HG03520 (cell line): ENCODE measurements around the gene MUC6.
"Not testable (repeated sequence)": the region's sequence is repeated elsewhere in the genome, so short reads cannot be mapped to it uniquely, and the experiment has no call there.

Experiments
- ATAC-seq: cut with Tn5 transposase; IDR thresholded peaks from one replicate; pipeline ENCODE4 v1.9.1; 2021; ENCODE audit warnings: mild to moderate bottlenecking, moderate library complexity; ENCODE audit not compliant: unreplicated experiment

The MUC6 gene

DNA sequence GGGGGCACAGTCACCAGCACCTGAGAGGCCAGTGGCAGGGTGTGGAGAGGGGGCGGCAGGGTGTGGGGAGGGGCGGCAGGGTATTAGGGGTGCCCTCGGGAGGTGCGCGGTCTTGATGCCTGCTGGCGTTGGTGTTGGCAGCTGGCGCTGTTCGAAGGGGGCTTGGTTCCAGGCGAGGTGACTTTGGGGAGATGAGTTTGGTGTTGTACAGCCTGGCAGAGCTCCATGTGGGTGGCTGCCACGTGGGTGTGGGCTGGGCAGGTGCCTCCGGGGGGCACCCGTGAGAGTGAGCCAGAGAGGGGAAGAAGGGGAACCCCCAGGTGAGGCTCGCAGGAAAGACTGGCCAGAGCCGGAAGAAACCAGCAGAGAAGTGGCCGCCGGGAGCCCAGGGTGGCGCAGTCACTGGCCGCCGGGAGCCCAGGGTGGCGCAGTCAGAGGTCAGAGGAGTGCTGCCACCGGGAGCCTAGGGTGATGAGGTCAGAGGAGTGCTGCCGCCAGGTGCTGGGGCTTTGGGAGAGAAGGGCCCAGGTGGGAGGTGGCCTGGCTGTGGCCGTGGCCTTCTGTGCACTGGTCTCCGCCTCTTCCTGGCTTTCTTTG, 44.7 kb downstream of the MUC6 start:
- no peak for ATAC-seq

- ATAC-seq: no peak
Measured at GRCh38 chr11:991034-991433, 45.5 kb downstream of the MUC6 start.

DNA sequence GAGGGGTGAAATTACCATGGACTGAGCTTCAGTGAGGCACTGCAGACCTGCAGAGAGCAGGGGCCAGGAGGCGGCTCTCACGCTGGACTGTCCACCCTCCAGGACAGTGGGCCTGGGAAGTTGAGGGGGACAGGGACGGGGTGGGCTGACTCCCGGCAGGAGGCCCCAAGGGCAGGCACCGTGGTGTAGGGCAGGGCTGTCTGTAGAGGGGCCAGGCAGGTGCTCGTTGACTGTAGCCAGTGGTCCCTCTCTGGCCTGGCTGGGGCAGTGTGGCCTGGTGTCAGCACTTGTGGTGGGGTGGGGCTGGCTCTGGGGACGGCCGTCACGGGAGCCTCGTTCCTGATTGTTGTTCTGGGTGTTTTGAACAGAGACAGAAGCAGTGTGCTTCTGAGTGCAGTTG, 46.4 kb downstream of the MUC6 start:
- no peak for ATAC-seq

- ATAC-seq: no peak
Measured at GRCh38 chr11:987671-988070, 48.8 kb downstream of the MUC6 start.

DNA sequence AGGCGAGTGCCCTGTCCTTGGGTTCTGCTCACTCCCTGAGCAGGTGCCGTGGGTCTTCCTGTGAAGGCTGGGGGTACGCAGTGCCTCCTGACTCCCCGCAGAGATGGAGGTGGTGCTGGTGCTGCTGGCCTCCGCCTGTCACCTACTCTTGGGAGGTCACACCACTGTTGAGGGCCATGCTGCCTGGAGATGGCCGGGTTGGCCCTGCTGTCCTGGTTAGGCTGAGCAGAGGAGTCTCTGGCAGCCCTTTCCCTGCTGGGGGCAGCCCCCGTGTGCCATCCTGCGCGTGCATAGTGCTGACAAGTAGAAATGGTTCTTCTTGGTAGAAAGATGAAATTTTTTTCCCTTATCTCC, 49.6 kb downstream of the MUC6 start:
- no peak for ATAC-seq

DNA sequence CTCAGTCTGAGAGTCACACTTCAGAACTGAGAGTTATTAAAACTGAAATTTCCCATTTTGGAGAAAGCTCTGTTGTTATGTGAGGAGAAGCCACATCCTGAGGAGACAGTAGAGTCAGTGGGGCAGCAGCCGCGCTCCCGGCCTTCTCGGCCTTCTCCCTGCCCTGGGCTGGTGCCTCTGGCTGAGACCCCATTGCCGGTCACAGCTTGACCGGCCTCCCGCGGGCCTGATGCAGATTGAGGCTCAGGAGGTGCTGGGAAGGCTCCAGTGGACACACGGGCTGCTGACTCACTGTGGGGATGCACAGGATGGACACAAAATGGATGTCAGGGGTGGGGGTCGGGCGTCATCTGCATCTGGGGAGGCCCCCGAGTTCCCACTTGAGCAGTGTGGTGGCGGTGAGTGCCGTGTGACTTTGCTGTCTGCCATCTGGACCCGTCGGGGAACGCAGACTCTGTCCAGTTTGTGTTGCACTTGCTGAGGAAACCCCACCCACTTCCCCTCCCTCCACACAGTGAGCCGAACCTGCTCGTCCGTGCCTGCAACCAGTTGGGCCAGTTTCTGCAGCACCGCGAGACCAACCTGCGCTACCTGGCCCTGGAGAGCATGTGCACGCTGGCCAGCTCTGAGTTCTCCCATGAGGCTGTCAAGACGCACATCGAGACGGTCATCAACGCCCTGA, 50.1 kb downstream of the MUC6 start:
- no peak for ATAC-seq

GRCh38 chr11:985848-986247, 50.7 kb downstream of the MUC6 start:
- ATAC-seq: no peak

GRCh38 chr11:985406-985805, 51.1 kb downstream of the MUC6 start:
- no peak for ATAC-seq

DNA sequence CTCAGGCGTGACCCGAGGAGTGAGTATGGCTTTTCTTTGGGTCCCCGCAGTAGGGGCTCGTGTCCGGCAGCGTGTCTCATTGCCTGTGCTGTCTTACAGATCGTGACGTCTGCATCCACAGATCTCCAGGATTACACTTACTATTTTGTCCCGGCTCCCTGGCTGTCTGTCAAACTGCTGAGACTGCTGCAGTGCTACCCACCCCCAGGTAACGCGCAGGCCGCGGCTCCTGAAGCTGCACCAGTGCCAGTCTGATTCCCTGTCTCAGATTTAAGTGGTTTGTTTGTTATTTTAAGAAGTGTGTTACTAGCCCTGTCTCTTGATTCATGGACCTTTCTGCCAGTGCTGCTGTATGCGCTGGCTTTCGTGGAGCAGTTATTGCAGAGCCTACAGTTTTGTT, 52.0 kb downstream of the MUC6 start:
- no peak for ATAC-seq

- ATAC-seq: no peak
Measured at GRCh38 chr11:981764-982163, 54.8 kb downstream of the MUC6 start.

- no peak for ATAC-seq
Measured at GRCh38 chr11:980438-981357, 55.8 kb downstream of the MUC6 start.

GRCh38 chr11:978781-979180, 57.7 kb downstream of the MUC6 start:
- ATAC-seq: no peak

DNA sequence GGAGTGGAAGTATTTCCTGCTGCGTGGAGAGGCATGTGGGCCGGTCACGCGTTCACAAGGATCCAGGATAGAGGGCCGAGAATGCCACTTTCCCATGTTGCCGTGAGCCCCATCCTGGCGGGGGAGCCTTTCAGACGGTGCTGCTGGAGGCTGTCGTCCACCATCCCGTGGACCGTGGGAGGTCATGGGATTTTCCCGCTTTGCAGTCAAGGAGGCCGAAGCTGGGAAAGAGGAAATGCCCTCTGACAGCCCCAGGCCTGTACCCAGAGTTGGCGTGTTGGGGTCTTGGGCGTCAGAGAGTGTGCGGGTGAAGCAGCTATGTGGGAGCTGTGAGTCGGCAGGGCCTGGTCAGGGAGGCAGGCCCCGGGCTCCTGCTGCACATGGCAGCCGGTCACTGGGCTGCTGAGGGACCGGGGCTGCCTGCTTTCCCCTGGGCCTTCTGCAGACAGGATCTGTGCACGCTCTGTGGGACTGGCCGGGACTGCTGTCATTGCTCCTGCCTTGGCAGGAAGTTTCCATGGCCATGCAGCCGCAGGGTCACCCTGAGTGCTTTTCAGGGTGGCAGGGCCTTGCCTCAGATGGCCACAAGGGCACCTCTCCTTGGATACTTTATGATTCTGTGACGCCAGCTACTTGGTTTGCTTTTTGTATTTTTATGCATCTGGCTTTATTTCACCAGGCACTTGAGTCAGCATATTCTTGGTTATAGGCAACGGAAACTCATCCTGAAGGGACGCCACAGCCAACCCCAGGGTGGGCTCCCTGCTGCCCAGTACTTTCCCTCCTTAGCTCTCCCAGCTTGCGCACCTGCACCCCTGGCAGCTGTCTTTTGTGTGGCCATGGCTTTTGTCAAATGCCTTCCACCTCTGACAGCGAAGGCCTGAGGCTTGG, 58.4 kb downstream of the MUC6 start:
- no peak for ATAC-seq

GRCh38 chr11:976431-977160, 59.9 kb downstream of the MUC6 start:
- no peak for ATAC-seq

DNA sequence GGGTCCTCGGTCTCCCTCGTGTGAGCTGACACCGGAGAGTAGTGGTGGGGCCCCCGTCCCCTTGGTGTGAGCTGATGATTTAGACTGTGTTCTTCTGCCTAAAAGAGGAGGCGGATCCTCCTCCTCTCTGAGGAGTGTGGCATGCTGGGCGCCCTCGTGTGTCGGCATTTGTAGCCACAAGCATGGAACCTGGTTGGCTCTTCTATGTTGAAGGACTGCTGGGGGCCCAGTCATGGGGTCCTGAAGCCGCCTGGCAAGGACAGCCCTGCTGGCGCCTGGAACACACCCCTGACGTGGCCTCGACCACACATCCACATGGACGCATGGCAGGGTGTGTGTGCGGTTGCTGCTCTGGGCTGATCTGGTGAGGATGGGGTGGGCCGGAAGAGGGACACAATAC, 60.7 kb downstream of the MUC6 start:
- no peak for ATAC-seq

DNA sequence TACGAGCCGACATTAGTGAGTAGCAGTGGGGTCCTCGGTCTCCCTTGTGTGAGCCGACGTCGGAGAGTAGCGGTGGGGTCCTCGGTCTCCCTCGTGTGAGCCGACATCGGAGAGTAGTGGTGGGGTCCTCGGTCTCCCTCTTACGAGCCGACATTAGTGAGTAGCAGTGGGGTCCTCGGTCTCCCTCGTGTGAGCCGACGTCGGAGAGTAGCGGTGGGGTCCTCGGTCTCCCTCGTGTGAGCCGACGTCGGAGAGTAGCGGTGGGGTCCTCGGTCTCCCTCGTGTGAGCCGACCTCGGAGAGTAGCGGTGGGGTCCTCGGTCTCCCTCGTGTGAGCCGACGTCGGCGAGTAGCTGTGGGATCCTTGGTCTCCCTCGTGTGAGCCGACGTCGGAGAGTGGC, 61.1 kb downstream of the MUC6 start:
- ATAC-seq: not testable (repeated sequence)

DNA sequence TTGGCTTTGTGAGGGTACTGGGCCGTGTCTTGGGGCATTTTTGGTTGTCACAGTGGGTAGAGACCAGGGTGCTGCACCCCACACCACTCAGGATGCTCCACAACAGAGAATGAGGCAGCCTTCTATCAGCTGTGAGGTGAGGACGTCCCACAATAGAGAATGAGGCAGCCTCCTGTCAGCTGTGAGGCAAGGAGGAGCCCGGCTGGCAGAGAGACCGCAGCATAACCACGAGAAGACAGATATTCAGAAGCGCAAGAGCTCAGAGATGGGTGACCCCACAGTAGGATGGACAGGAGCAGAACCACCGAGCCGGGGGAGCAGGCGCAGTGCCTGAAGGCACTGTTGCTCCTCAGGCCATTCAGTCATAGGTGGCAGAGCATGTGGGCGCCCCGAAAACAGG, 63.3 kb downstream of the MUC6 start:
- ATAC-seq: no peak

GRCh38 chr11:972523-973211, 63.9 kb downstream of the MUC6 start:
- ATAC-seq: no peak

GRCh38 chr11:971731-972365, 64.7 kb downstream of the MUC6 start:
- no peak for ATAC-seq
